ENCODE data around the gene TRIM42. TPM values are rescaled to one million over a fixed set of nuclear protein-coding genes. Genes with fewer than 3 reads are reported as not detected.

TRIM42 gene
- total and polyA plus RNA-seq, 2 donors (not counting 1 experiment from before 2014, with no cell fraction given) = not detected

DNA sequence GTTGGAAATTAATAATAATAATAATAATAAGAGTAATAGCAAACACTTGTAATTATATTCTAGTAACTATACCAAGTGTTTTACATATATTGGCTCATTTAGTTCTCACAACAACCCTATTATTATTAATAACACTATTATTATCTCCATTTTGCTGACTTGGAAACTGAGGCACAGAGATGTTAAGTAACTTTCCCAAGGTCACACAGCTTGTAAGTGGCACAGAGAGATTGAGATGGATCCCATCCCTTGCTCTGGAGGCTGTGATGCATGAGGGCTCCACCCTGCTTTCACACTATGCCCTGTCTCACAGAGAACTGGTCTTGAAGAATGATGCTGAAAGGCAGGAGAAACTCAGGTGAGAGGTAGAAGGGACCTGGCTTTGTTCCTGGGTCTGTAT, 31.9 kb downstream of the TRIM42 start:
- H3K36me3 ChIP-seq (ENCODE audit: control insufficient read depth, insufficient read depth, low read length) = no peaks in the 10 kb centered on the region

DNA sequence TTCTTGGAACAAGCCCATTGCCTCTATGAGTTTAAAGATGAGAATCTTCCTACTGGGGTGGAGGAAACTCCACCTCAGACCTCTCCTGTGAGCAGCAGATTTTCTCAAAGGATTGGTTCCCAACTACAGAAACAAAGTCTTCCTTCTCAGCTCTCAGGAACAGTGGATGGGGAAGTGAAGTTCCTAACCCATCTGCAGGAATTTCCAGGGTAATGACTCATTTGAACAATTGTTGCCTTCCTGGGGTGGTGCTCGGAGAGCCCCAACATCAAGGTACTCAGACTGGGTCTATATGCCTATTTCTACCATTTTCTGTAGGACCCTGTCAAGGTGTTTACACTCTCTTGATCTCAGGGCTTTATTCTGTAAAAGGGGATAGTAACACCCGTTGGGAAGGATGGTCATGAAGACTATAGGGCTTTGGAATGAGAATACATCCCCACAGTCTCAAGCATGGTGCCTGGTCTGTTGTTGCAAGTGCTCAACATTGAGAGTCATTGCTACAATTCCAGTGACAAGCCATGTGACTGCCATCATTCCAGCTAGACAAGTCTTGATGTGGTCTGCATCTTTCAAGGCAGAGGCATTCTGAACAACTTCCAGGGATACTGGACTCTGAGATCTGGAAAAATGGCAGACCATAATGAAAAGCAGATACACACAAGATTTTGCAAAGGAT, 33.0 kb downstream of the TRIM42 start:
- Histone ChIP-seq H3K27ac (ENCODE audit: insufficient read depth, low read length) (no peak overlapping the region), H3K79me2 (ENCODE audit: control insufficient read depth, insufficient read depth, low read length) (no peaks in the 10 kb centered on the region), H3K36me3 (ENCODE audit: control insufficient read depth, insufficient read depth, low read length) (no peaks in the 10 kb centered on the region), H3K4me1 (ENCODE audit: control insufficient read depth, extremely low read depth, insufficient read depth, low read length) (no peaks in the 10 kb centered on the region), H2AFZ (ENCODE audit: low read length) (no peak overlapping the region), H3K9ac (ENCODE audit: insufficient read depth, low read length) (no peak overlapping the region), H4K20me1 (ENCODE audit: control insufficient read depth, extremely low read depth, insufficient read depth, low read length) (no peaks in the 10 kb centered on the region), H3K27me3 (ENCODE audit: control insufficient read depth, insufficient read depth, low read length) (no peaks in the 10 kb centered on the region), H3K9me3 (ENCODE audit: control insufficient read depth, insufficient read depth, low read depth, low read length) (no peaks in the 10 kb centered on the region), H3K4me3 (replicated peaks in 1 of 4; ENCODE audit: control extremely low read depth in 1 of 4, insufficient read depth in 1 of 4, low read depth in 3 of 4, low read length in 4 of 4) (no peak overlapping the region), H3K4me2 (ENCODE audit: extremely low read depth, insufficient read depth, low read length) (no peak overlapping the region)
- TF ChIP-seq EZH2 (IDR thresholded peaks at IDR 0.05; ENCODE audit: low read length, missing control alignments) = no peak
- TF ChIP-seq, protein P1, sequence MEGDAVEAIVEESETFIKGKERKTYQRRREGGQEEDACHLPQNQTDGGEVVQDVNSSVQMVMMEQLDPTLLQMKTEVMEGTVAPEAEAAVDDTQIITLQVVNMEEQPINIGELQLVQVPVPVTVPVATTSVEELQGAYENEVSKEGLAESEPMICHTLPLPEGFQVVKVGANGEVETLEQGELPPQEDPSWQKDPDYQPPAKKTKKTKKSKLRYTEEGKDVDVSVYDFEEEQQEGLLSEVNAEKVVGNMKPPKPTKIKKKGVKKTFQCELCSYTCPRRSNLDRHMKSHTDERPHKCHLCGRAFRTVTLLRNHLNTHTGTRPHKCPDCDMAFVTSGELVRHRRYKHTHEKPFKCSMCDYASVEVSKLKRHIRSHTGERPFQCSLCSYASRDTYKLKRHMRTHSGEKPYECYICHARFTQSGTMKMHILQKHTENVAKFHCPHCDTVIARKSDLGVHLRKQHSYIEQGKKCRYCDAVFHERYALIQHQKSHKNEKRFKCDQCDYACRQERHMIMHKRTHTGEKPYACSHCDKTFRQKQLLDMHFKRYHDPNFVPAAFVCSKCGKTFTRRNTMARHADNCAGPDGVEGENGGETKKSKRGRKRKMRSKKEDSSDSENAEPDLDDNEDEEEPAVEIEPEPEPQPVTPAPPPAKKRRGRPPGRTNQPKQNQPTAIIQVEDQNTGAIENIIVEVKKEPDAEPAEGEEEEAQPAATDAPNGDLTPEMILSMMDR (conservative IDR thresholded peaks at IDR 0.05 in 1 of 2, IDR thresholded peaks at IDR 0.05 in 1 of 2; ENCODE audit: low read depth in 1 of 2, low read length in 2 of 2) = no peak
- no peak for DNase-seq (ENCODE audit: low read depth in 2 of 2)

More for the DNA sequence above, 31.9 kb downstream of the TRIM42 start:
- H3K4me2 ChIP-seq (ENCODE audit: extremely low read depth, insufficient read depth, low read length) = no peak overlapping the region
- H3K4me1 ChIP-seq (ENCODE audit: control insufficient read depth, extremely low read depth, insufficient read depth, low read length) = no peaks in the 10 kb centered on the region
- no peaks in the 10 kb centered on the region for H4K20me1 ChIP-seq (ENCODE audit: control insufficient read depth, extremely low read depth, insufficient read depth, low read length)
- no peak overlapping the region for H3K4me3 ChIP-seq (replicated peaks in 1 of 4; ENCODE audit: control extremely low read depth in 1 of 4, insufficient read depth in 1 of 4, low read depth in 3 of 4, low read length in 4 of 4)
- no peak for TF ChIP-seq EZH2 (IDR thresholded peaks at IDR 0.05; ENCODE audit: low read length, missing control alignments)
- TF ChIP-seq, protein P1 (conservative IDR thresholded peaks at IDR 0.05 in 1 of 2, IDR thresholded peaks at IDR 0.05 in 1 of 2; ENCODE audit: low read depth in 1 of 2, low read length in 2 of 2) = no peak
- H2AFZ ChIP-seq (ENCODE audit: low read length) = no peak overlapping the region
- no peak for DNase-seq (ENCODE audit: low read depth in 2 of 2)
- no peak overlapping the region for H3K27ac ChIP-seq (ENCODE audit: insufficient read depth, low read length)
- no peaks in the 10 kb centered on the region for H3K9me3 ChIP-seq (ENCODE audit: control insufficient read depth, insufficient read depth, low read depth, low read length)
- H3K27me3 ChIP-seq (ENCODE audit: control insufficient read depth, insufficient read depth, low read length) = no peaks in the 10 kb centered on the region
- no peaks in the 10 kb centered on the region for H3K79me2 ChIP-seq (ENCODE audit: control insufficient read depth, insufficient read depth, low read length)
- no peak overlapping the region for H3K9ac ChIP-seq (ENCODE audit: insufficient read depth, low read length)

DNA sequence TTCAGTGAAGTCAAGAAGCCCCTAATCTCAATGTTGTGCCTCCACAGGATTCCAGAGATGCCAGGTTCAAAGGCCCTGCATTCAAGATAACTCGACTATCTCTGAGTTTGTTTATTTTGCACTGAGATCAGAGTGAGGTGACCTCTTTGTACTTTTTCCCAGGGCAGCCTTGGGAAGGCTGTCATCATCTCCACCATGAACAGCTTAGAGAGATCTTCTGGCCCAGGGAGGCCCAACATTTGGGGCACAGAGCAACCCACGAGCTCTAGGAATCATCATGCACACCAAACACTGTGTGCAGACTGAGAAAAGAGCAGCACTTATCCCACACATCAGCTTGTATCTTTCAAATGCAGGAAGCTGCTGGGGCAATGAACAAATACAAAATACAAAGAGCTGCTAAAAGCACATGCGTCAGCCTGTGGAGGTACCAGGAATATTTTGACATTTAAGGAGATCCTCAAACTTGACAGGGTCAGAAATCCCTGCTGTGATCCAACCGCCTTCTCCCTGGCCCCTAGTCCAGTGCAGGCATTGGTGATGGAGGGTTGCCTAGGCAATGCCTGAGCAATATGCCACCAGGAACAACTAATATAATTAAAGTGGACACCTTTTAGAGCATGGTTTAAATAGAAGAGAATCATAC, 33.6 kb downstream of the TRIM42 start:
- H3K4me3 ChIP-seq (replicated peaks in 1 of 4; ENCODE audit: control extremely low read depth in 1 of 4, insufficient read depth in 1 of 4, low read depth in 3 of 4, low read length in 4 of 4) = no peak overlapping the region
- no peaks in the 10 kb centered on the region for H3K9me3 ChIP-seq (ENCODE audit: control insufficient read depth, insufficient read depth, low read depth, low read length)
- H3K27me3 ChIP-seq (ENCODE audit: control insufficient read depth, insufficient read depth, low read length) = no peaks in the 10 kb centered on the region
- no peak for TF ChIP-seq EZH2 (IDR thresholded peaks at IDR 0.05; ENCODE audit: low read length, missing control alignments)
- TF ChIP-seq, protein P1 (conservative IDR thresholded peaks at IDR 0.05 in 1 of 2, IDR thresholded peaks at IDR 0.05 in 1 of 2; ENCODE audit: low read depth in 1 of 2, low read length in 2 of 2) = no peak
- no peaks in the 10 kb centered on the region for H3K36me3 ChIP-seq (ENCODE audit: control insufficient read depth, insufficient read depth, low read length)
- no peak overlapping the region for H2AFZ ChIP-seq (ENCODE audit: low read length)
- no peak for DNase-seq (ENCODE audit: low read depth in 2 of 2)
- no peak overlapping the region for H3K4me2 ChIP-seq (ENCODE audit: extremely low read depth, insufficient read depth, low read length)
- H3K4me1 ChIP-seq (ENCODE audit: control insufficient read depth, extremely low read depth, insufficient read depth, low read length) = no peaks in the 10 kb centered on the region
- H4K20me1 ChIP-seq (ENCODE audit: control insufficient read depth, extremely low read depth, insufficient read depth, low read length) = no peaks in the 10 kb centered on the region
- no peak overlapping the region for H3K9ac ChIP-seq (ENCODE audit: insufficient read depth, low read length)
- H3K27ac ChIP-seq (ENCODE audit: insufficient read depth, low read length) = no peak overlapping the region
- H3K79me2 ChIP-seq (ENCODE audit: control insufficient read depth, insufficient read depth, low read length) = no peaks in the 10 kb centered on the region

Data from fibroblast of lung (primary cell).